ENCODE results near the gene LPP.

- TF ChIP-seq REST (IDR thresholded peaks at IDR 0.05; ENCODE audit: insufficient read depth in 1 of 2, low read depth in 2 of 2, low read length in 2 of 2) (no peak), FOXP2 (optimal IDR thresholded peaks at IDR 0.05; ENCODE audit: borderline replicate concordance, extremely low read depth, extremely low read length, insufficient read depth) (no peak), POLR2AphosphoS5 (IDR thresholded peaks at IDR 0.05; ENCODE audit: low read depth, low read length) (no peak)
These were observed 176.2 kb downstream of the LPP start for GRCh38 chr3:188330138-188330537.
